ENCODE data around the gene STX4.
"Not testable (repeated sequence)": the region's sequence is repeated elsewhere in the genome, so short reads cannot be mapped to it uniquely, and the experiment has no call there.

STX4 gene

DNA sequence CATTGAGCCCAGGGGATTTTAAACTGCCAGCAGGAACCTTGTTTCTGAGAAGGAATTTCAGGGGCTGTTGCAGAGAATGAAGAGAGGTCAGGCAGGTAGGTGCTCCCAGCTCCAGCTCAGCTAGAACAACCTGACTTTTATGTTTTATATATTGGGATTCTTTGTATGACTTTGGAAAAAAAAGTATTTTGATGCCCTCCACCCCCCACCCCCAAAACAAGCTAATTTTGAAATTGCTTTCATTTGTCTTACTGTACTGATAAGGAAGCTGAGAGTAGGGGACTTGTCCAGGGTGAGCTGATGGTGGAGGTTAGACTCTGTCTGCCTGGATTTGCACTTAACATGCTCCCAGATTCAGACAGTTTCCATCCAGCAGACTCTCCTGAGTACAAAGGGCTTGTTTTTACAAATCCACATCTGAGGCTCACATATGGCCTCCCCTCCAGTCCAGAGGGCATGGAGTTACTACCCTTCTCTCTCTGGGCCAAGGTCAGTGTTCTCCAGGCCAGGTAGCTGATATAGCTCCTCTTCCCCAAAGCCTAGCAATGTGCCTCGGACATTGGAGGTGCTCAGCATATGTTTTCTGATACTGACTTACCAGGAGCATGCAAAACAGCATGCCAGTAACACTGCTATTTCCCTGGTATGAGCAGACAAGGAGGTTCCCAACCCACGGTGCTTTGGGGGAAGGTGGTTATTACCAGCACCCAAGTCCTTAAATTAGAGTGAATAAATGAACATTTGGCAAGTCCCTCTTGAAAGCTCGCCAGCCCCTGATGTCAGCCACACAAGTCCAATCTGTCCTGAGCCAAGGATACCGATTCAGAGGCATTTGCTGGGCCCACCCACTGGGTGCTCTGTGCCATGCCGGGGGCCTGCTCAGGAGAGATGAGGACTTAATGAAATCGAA lies 34.3 kb upstream of the STX4 start:
- no peak for DNase-seq

GRCh38 chr16:31000671-31001382 lies 32.5 kb upstream of the STX4 start:
- DNase-seq: no peak

- DNase-seq: no peak
These were observed 31.7 kb upstream of the STX4 start for GRCh38 chr16:31001507-31002249.

GRCh38 chr16:31002250-31002700 lies 31.1 kb upstream of the STX4 start:
- DNase-seq: no peak

GRCh38 chr16:31002862-31003341 lies 30.5 kb upstream of the STX4 start:
- no peak for DNase-seq

DNA sequence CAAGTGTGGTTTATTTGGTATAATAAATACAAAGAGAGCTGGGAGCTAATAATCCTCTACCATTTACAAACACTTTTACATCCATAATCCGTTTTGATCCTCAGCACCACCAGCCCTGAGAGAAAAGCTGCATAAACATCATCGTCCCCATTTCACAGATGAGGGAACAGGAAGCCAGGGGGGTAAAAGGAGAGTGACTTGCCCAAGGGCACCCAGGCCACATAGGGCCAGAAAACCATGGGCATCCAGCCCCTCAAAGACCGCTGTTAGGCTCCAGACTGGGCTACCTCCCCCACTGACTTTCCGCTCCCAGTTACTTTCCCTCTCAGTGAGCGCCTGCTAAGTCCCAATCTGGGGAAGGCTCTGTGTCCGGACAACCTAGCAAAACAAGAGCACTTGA lies 29.6 kb upstream of the STX4 start:
- DNase-seq: no peak

DNA sequence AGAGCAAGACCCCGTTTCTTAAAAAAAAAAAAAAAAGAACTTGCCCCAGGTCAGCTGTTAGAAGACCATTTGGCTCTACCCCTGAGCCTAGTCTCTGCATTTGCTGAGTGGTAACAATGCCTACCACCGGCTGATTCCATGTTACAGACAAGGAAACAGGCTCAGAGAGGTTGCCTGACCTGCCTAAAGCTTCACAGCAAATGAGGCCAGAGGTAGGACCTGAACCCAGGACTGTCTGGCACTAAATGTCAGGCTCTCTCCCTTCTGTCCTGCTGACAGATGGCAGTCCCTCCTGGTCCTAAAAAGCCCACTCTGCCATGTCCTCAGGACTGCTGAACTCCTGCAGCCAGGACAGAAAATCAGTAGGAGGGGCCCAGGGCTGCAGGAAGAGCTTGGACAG lies 28.7 kb upstream of the STX4 start:
- no peak for DNase-seq

DNA sequence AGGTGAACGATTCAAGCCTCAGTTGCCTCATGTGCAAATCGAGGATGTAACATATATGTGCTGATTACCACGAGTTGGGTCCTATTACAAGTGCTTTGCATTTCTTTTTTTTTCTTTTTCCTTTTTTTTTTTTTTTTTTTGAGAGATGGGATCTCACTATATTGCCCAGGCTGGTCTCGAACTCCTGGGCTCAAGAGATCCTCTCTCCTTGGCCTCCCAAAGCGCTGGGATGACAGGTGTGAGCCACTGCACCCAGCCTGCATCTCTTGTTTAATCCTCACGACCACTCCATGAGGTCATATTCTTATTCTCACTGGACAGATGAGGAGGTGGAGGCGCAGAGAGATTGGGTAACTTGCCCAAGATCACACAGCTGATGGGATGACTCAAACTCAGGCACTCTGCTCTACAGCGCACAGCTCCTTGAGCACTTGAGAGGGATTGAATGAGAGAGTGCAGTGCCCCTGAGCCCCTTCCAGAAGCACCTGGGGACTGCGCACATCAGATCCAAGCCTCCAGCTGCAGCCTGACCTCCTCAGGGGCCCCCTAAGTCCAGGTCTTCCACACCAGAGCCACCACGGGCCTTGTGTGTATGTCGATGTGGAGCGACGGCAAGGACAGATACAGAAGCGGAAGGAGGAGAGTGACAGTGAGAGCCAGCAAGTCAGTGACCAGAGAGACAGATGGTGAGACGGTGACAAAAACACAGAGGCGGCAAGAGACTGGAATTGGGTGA lies 27.8 kb upstream of the STX4 start:
- DNase-seq: no peak

DNA sequence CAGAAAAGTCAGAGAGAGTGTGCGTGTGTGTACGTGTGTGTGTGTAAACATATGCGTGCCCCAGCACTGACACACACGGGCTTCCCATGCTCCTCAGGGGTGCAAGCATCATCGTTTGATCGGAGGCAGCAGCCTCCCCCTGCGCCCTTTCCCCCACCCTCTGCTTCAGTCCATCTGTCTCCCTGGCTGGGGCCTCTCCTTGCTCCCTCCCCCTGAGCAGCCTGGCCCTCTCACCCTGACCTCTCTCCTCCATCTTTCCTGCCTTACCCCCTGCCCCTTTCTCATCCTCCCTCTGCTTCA lies 27.3 kb upstream of the STX4 start:
- no peak for DNase-seq

DNA sequence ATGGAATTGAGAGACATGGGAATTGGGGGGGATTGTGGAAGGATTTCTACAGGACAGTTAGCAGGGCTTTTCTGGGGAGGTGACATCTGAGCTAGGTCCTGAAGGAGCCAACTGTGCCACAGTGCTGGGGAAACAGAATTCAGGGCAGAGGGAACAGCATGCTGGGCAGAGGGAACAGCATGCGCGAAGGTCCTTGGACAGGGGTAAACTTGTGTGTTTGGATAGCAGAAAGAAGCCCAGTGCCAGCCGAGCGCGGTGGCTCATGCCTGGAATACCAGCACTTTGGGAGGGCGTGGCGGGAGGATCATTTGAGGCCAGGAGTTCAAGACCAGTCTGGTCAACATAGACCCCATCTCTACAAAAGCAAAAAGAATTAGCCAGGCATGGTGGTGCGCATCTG lies 26.8 kb upstream of the STX4 start:
- no peak for DNase-seq

DNA sequence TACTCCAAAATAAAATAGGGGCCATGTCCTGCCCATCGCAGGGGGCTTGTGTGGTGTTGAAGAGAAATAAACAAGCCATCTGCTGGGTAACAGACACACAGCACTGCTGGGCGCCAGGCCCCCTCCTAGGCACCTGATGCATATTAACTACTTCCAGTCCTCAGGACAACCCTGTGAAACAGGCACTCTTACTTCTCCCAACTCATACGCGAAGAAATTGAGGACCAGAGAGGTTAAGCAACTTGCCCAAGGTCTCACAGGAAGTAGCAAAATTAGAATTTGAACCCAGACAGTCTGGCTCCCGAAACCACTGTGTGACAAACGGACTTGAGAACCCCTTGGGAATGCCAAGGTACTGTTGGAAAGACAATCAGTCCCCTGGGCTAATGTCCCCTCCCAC lies 25.7 kb upstream of the STX4 start:
- no peak for DNase-seq

- no peak for DNase-seq
These were observed 25.2 kb upstream of the STX4 start for GRCh38 chr16:31008149-31008548.

DNA sequence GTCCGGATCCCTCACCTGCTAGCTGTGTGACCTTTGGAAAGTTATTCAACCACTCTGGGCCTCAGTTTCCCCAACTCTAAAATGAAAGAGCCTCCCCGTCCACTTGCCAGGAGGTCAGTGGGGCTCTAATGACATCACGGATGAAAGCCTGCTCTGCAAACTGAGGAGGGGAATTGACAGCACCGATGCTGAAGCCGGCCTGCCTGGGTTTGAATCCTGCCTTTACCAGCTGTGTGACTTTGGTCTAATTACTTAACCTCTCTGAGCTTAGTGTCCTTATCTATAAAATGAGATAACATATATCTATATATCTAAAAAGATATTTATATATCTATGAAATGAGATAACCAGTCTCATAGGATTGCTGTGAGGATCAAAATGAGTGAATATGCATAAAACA lies 24.8 kb upstream of the STX4 start:
- no peak for DNase-seq

- no peak for DNase-seq
These were observed 24.2 kb upstream of the STX4 start for GRCh38 chr16:31009120-31009519.

DNA sequence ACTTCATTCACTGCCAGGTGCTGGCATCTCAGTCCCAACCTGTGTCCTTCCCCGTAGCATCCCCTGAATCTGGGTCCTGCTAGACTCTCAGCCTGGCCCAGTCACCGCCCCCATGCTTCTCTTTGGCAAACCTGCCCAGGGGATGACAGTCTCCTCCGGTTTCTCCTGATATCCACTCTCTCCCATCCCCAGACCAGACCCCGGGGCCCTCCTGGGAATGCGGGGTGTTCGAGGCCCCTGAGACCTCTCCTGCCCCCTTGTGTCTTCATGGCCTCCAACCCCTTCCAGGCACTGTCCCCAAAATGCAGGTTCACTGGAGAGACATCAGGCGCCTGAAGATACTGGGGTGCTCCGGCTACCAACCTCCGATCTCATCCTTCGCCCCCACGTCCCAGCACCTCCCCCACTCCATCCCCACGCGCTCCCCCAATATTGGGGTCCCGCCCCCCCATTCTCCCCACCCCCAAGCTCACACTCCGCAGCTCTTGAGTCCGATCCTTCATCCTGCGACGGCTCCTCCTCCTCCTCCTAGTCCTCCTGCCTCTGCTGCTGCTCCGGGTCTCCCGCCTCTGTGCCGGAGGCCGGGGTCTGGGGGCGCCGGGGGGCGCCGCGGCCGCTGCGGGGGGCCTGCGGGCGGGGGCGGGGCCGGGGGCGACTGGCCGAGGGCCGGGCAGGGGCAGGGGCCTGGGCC lies 23.3 kb upstream of the STX4 start:
- no peak for DNase-seq

DNA sequence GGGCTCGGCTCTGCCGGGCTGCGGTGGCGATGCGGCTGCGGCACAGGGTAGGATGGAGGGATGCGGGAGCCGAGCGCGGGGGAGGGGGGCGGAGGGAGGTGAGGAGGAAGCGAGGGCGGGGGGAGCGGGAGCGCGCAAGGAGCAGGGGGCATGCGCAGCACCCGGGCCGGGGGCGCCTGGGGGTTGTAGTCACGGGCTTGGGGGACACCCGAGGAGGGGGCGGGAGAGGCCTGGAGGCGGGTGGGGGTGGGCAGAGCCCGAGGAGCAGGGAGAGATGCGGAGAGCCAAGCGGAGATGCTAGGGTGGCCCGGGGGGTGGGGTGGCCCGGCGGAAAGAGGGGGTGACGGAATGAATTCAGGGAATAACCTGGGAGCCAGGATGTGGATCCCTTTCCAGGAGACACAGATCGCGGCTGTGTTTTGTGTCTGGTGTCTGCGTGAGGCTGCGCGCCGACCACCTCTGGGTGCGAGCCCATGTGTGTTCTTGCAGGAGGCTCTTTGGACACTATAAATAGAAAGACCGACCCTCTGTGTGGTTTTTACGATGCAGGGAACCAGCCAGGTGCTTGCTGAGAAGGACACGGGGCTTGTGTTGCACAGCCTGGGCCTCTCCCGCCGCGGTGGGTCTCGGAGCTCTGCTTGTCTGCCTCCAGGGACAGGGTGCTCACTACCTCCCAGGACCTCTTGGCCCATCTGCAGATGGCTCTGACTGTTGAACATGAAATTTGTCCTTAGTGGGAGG lies 22.6 kb upstream of the STX4 start, which contains the start of gene STX1B:
Gene STX1B (minus strand): TSS at position 54 of the 741 bp plus-strand sequence. CDS start 242 bp downstream, outside the sequence.
- no peak for DNase-seq

DNA sequence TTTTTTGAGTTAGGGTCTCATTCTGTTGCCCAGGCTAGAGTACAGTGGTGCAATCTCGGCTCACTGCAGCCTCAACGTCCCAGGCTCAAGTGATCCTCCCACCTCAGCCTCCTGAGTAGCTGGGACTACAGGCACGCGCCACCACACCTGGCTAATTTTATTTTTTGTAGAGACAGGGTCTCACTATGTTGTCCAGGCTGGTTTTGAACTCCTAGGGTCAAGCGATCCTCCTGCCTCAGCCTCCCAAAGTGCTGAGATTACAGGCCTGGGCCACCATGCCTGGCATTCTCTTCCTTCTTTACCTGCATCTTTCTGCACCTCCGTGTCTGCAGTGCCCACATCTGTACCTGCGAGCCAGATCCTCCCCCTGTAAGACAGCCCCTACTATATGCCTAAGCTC lies 21.5 kb upstream of the STX4 start:
- not testable (repeated sequence) for DNase-seq

DNA sequence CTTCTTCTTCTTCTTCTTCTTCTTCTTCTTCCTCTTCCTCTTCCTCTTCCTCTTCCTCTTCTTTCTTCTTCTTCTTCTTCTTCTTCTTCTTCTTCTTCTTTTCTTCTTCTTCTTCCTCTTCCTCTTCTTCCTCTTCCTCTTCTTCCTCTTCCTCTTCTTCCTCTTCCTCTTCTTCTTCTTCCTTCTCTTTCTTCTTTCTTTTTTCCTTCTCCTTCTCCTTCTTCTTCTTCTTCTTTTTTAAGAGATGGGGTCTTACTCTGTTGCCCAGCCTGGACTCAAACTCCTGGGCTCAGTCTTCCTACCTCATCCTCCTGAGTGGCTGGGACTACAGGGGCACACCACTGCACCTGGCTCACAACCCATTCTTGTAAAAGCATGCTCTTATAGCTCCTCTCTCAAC lies 20.1 kb upstream of the STX4 start:
- DNase-seq: not testable (repeated sequence)

GRCh38 chr16:31016018-31016417 lies 17.3 kb upstream of the STX4 start:
- DNase-seq: no peak

DNA sequence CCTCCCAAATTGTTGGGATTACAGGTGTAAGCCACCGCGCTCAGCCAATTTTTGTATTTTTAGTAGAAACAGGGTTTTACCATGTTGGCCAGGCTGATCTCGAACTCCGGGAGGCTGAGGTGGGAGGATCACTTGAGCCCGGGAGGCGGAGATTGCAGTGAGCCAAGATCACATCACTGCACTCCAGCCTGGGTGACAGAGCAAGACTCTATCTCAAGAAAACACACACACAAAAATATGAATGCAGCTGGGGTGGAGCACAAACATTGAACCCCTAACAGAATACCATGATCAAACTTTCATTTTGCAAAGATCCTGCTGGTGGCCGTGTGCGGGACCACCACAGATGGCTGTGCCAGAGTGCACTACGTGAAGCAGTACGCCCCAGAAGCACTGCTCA lies 15.6 kb upstream of the STX4 start:
- not testable (repeated sequence) for DNase-seq

- DNase-seq: no peak
These were observed 12.8 kb upstream of the STX4 start for GRCh38 chr16:31020536-31020935.
